CD4-positive, alpha-beta memory T cell (primary cell): Measurements from ENCODE around the gene CRYGN. TPM values are rescaled to one million over a fixed set of nuclear protein-coding genes. Genes with fewer than 3 reads are reported as not detected.

Experiments
- CTCF ChIA-PET: fragments of 350-600 bp; sonication (Branson Sonifier 250); formaldehyde crosslinking; loops from one replicate; lab custom pipeline; 2021; ENCODE audit warnings: inconsistent platforms; ENCODE audit not compliant: partially characterized antibody; lab: Charles Lee
- POLR2A ChIA-PET: fragments of 350-600 bp; sonication (Branson Sonifier 250); formaldehyde crosslinking; loops from one replicate; lab custom pipeline; 2021; ENCODE audit not compliant: partially characterized antibody; lab: Charles Lee
- DNase-seq, 5 donors: peaks; one replicate each; pipeline versions ENCODE4 v3.0.0 to v3.0.0-alpha.2; 2020 to 2022; ENCODE audit warnings: mixed read lengths in 1 of 5
- H3K27ac ChIP-seq: one replicate; pipeline ENCODE4 v1.7.0; 2013; ENCODE audit warnings: low read depth, low read length
- H3K27me3 ChIP-seq: 2 replicates; pipeline ENCODE4 v1.7.0; 2013; ENCODE audit warnings: mild to moderate bottlenecking, low read length, moderate library complexity; ENCODE audit not compliant: insufficient read depth
- H3K36me3 ChIP-seq: 2 replicates; pipeline ENCODE4 v1.7.0; 2013; ENCODE audit warnings: mild to moderate bottlenecking, low read length, moderate library complexity; ENCODE audit not compliant: insufficient read depth
- H3K4me1 ChIP-seq: 2 replicates; pipeline ENCODE4 v1.7.0; 2013; ENCODE audit warnings: mild to moderate bottlenecking, low read length, moderate library complexity; ENCODE audit not compliant: insufficient read depth
- H3K4me3 ChIP-seq, 2 donors: one replicate each; pipeline ENCODE4 v1.7.0; 2013; ENCODE audit warnings: low read length in 2 of 2, mild to moderate bottlenecking in 1 of 2
- H3K9me3 ChIP-seq, 2 donors: one replicate each; pipeline ENCODE4 v1.7.0; 2013; ENCODE audit warnings: low read length in 2 of 2, control low read depth in 1 of 2; ENCODE audit not compliant: control insufficient read depth in 1 of 2
- H3K27ac Mint-ChIP-seq, 7 donors: one replicate each; pipeline ENCODE4 v1.8.0; 2020 to 2021; ENCODE audit warnings: mixed read lengths in 7 of 7, mild to moderate bottlenecking in 6 of 7, inconsistent platforms in 3 of 7, moderate library complexity in 3 of 7
- H3K27me3 Mint-ChIP-seq, 2 donors: one replicate each; pipeline ENCODE4 v1.8.0; 2020 to 2021; ENCODE audit warnings: mixed read lengths in 2 of 2
- H3K36me3 Mint-ChIP-seq, 2 donors: one replicate each; pipeline ENCODE4 v1.8.0; 2020 to 2021; ENCODE audit warnings: mixed read lengths in 2 of 2, inconsistent platforms in 1 of 2, mild to moderate bottlenecking in 1 of 2
- H3K4me1 Mint-ChIP-seq, 4 donors: one replicate each; pipeline ENCODE4 v1.8.0; 2020 to 2021; ENCODE audit warnings: mixed read lengths in 4 of 4, mild to moderate bottlenecking in 1 of 4
- H3K4me3 Mint-ChIP-seq, 8 donors: one replicate each; pipeline ENCODE4 v1.8.0; 2020 to 2021; ENCODE audit warnings: mixed read lengths in 8 of 8, mild to moderate bottlenecking in 7 of 8, moderate library complexity in 6 of 8, inconsistent platforms in 3 of 8
- H3K9me3 Mint-ChIP-seq, 8 donors: one replicate each; pipeline ENCODE4 v1.8.0; 2020 to 2021; ENCODE audit warnings: mixed read lengths in 8 of 8, mild to moderate bottlenecking in 5 of 8, inconsistent platforms in 3 of 8, moderate library complexity in 1 of 8
- intact Hi-C: fragments of 100-400 bp; cut with micrococcal nuclease; formaldehyde crosslinking; loops from one replicate; pipeline ENCODE4 v1.15.1; 2023
- polyA plus RNA-seq, 2 donors: library from polyadenylated mRNA; unstranded; fragments of 300-500 nt; fragmentation: Illumina TruSeq; gene quantifications; one replicate each; pipeline ENCODE4 v1.2.3, GENCODE V29; 2021
- total RNA-seq, 2 experiments: library from RNA; stranded (reverse); gene quantifications; one replicate each; pipeline ENCODE4 v1.2.3, GENCODE V29; 2021

CRYGN gene
- total and polyA plus RNA-seq, 4 experiments from 2014 or later: 1.9 TPM; not detected in 3

DNA sequence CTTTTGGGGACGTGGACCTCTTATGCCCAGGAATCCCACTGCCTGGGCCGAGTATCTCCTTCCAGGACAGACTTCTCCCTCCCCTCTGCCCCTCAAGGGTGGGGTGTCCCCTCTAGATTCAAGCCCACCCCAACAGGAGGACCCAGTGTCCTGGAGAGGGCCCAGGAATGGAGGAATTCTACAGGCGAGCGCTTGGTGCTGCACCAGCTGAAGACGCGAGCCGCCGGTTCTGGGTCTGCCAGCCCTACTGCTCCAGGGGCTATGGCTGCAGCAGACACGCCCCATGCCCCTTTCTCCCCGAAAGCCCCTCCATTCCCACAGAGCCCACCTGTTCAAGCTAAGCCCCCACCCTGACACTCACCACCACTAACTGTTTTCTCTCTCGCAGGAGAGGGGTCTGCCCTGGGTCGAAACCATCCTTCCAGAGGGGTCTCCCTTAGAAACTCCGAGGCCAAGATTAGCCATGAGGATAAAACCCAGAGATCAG is 8.6 kb downstream of the CRYGN start:
- CTCF ChIA-PET: interaction anchor here (0.8 to 3.1 kb wide), 3 partner anchors 17 to 116 kb away, joined by 3 to 27 read pairs (median 26); no protein-coding TSS in a partner anchor
- intact Hi-C loops: loop anchor here (5.0 kb wide), 2 partner anchors 49 to 79 kb away; no protein-coding TSS in a partner anchor

GRCh38 chr7:151430391-151431205 is 9.3 kb downstream of the CRYGN start:
- DNase-seq: no peak
- peaks cover 80% of the 10 kb centered on the region for H3K4me1 ChIP-seq
- no peak overlapping the region for H3K27ac ChIP-seq
- H3K36me3 ChIP-seq: no peaks in the 10 kb centered on the region
- H3K4me3 ChIP-seq: peak overlapping the region in 1 of 2 donors; percentile 10
- H3K9me3 ChIP-seq: no peaks in the 10 kb centered on the region
- intact Hi-C loops: loop anchor here (1.0 to 5.0 kb wide), 3 partner anchors 18 to 78 kb away; no protein-coding TSS in a partner anchor
- Mint-ChIP-seq H3K27me3 (no peaks in the 10 kb centered on the region), H3K36me3 (no peaks in the 10 kb centered on the region), H3K4me3 (peak overlapping the region in 6 of 8 donors; percentile 3 to 86 (median 79)), H3K4me1 (peaks cover 40 to 78% (median 59%) of the 10 kb centered on the region in 4 donors), H3K9me3 (no peaks in the 10 kb centered on the region), H3K27ac (peak overlapping the region; percentile 60 to 98 (median 94))
- POLR2A ChIA-PET: interaction anchor here (0.6 to 4.2 kb wide), 15 partner anchors 10 to 201 kb away, joined by 3 to 22 read pairs (median 4); partner anchors contain the start of genes CRYGN, NUB1 and WDR86
- CTCF ChIA-PET: interaction anchor here (0.7 to 2.1 kb wide), 9 partner anchors 15 to 115 kb away, joined by 3 to 27 read pairs (median 4); partner anchors contain the start of gene WDR86
- H3K27me3 ChIP-seq: no peaks in the 10 kb centered on the region

More for the DNA sequence above, 8.6 kb downstream of the CRYGN start:
- Histone ChIP-seq H3K36me3 (no peaks in the 10 kb centered on the region), H3K27ac (peak overlapping the region; percentile 2), H3K27me3 (no peaks in the 10 kb centered on the region), H3K4me1 (peaks cover 79% of the 10 kb centered on the region), H3K4me3 (no peak overlapping the region), H3K9me3 (no peaks in the 10 kb centered on the region)
- peak overlapping the region in 3 of 8 donors; percentile 9 to 56 (median 20) for H3K4me3 Mint-ChIP-seq
- no peaks in the 10 kb centered on the region for H3K9me3 Mint-ChIP-seq
- H3K4me1 Mint-ChIP-seq: peaks cover 40 to 77% (median 59%) of the 10 kb centered on the region in 4 donors
- peak overlapping the region in 6 of 7 donors; percentile 32 to 91 (median 70) for H3K27ac Mint-ChIP-seq
- DNase-seq: no peak
- POLR2A ChIA-PET: interaction anchor here (4.2 kb wide), 1 partner anchor 17 kb away, joined by 21 read pairs; no protein-coding TSS in a partner anchor
- H3K36me3 Mint-ChIP-seq: no peaks in the 10 kb centered on the region
- no peaks in the 10 kb centered on the region for H3K27me3 Mint-ChIP-seq

DNA sequence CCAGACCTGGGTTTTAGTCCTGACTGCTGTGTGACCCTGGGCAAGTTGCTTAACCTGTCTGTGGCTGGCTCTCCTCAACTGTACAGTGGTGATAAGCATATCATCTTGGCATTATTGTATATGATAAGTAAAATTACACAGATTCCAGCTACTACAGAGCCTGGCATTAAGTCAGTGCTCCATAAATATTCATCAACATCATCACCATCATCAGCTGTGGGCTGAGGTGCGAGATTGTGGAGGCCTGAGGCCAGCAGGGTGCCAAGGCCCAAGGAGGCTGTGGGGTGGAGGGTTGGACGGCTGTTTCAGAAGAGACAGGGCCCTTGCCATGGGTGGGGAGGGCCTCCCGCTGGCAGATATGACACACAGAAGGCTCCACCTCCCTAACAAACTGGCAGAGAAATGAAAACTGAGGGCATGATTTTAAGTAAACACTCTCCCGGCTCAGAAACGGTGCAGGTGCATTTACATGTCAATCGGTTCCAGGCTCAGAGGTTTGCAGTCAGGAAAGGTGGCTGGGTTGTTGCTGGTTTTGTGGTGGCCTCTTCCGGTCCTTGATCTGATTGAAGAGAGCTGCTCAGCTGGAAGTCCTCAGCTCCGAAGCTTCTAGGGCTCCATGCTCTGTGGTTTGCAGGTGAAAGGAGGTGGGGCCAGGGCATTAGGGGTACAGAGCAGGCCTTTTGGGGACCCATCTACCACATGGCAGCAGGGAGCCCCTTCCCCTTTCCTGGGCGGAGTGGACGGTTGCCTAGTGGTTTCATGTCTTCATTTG is 10.2 kb downstream of the CRYGN start:
- H3K27me3 Mint-ChIP-seq: no peaks in the 10 kb centered on the region
- H3K4me1 Mint-ChIP-seq: peaks cover 40 to 76% (median 57%) of the 10 kb centered on the region in 4 donors
- peak overlapping the region; percentile 41 to 86 (median 74) for H3K4me3 Mint-ChIP-seq
- no peaks in the 10 kb centered on the region for H3K36me3 ChIP-seq
- H3K9me3 Mint-ChIP-seq: no peaks in the 10 kb centered on the region
- peaks cover 80% of the 10 kb centered on the region for H3K4me1 ChIP-seq
- H3K36me3 Mint-ChIP-seq: no peaks in the 10 kb centered on the region
- no peaks in the 10 kb centered on the region for H3K9me3 ChIP-seq
- H3K27ac ChIP-seq: peak overlapping the region; percentile 48
- intact Hi-C loops: loop anchor here (1.0 to 5.0 kb wide), 5 partner anchors 19 to 77 kb away; no protein-coding TSS in a partner anchor
- DNase-seq: peak; percentile 82 to 88 (median 87)
- no peaks in the 10 kb centered on the region for H3K27me3 ChIP-seq
- H3K27ac Mint-ChIP-seq: peak overlapping the region; percentile 91 to 98 (median 96)
- ChIA-PET CTCF (interaction anchor here (0.7 to 2.1 kb wide), 7 partner anchors 16 to 77 kb away, joined by 3 to 27 read pairs (median 5); partner anchors contain the start of gene WDR86), POLR2A (interaction anchor here (0.6 to 4.2 kb wide), 15 partner anchors 11 to 202 kb away, joined by 3 to 22 read pairs (median 4); partner anchors contain the start of genes CRYGN, NUB1 and WDR86)
- peak overlapping the region in 1 of 2 donors; percentile 15 for H3K4me3 ChIP-seq

DNA sequence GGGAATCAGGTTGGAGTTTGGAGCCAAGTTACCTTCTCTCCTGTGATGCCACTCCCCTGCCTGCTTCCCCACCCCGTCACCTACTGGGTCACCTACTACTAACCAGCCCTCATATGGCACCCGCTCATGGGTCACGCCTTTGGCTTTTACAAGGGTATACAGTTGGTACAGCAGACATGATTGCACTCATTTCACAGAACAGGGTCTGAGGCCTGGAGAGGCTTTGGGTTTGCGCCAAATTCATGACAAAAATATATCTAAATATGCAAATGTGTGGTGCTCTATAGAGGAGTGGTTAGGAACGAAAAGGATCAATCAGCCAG is 10.7 kb downstream of the CRYGN start:
- peaks cover 79% of the 10 kb centered on the region for H3K4me1 ChIP-seq
- Mint-ChIP-seq H3K27ac (peak overlapping the region; percentile 91 to 98 (median 96)), H3K36me3 (no peaks in the 10 kb centered on the region), H3K4me3 (peak overlapping the region; percentile 41 to 86 (median 74)), H3K27me3 (no peaks in the 10 kb centered on the region), H3K9me3 (no peaks in the 10 kb centered on the region), H3K4me1 (peaks cover 40 to 74% (median 54%) of the 10 kb centered on the region in 4 donors)
- H3K27me3 ChIP-seq: no peaks in the 10 kb centered on the region
- intact Hi-C loops: loop anchor here (1.0 kb wide), 2 partner anchors 20 to 61 kb away; no protein-coding TSS in a partner anchor
- POLR2A ChIA-PET: interaction anchor here (1.1 to 4.2 kb wide), 6 partner anchors 12 to 61 kb away, joined by 3 to 22 read pairs (median 15); partner anchors contain the start of genes CRYGN and WDR86
- no peaks in the 10 kb centered on the region for H3K9me3 ChIP-seq
- H3K27ac ChIP-seq: peak overlapping the region; percentile 48
- CTCF ChIA-PET: interaction anchor here (1.8 to 2.1 kb wide), 2 partner anchors 19 to 20 kb away, joined by 4 to 27 read pairs; partner anchors contain the start of gene WDR86
- H3K36me3 ChIP-seq: no peaks in the 10 kb centered on the region
- peak overlapping the region in 1 of 2 donors; percentile 15 for H3K4me3 ChIP-seq
- DNase-seq: no peak

DNA sequence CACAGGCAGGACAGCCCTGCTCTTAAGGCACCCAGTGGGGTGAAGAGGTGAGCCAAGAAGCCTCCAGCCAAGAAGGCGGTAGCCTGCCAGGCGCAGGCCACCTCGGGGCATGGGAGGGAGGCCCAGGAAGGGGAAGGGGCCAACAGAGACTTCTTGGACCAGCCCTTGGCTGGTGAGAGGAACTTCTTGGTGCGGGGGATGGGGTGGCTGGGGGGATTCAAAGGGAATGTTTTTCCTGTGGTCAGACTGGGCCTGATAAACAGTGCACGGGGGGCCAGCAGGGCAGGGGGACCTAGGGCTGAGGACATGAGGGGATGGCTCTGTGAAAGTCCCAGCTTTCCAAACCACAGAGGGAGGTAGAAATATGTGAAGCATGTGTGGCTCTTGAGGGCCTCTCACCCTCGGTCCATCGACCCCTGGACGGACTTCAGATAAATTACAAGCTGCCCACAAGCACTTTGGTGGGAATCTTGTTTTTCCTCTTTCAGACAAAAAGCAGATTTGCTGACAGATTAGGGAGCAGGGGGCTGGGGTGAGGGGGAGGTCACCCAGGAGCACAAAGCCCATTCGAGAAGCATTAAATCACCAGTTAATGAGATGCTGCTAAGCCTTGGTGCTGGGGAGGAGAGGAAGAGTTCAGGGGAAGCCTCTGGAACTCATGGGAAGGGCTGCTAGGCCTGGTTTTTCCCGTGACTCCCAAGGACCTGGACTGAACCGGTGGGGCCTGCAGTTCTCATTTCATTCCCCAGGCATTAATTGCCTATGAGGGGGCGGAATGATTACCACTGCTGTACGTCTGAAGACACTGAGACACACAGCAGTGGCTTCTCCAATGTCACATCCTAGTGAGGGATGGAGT is 11.3 kb downstream of the CRYGN start:
- ChIA-PET CTCF (interaction anchor here (1.3 to 2.1 kb wide), 2 partner anchors 20 to 114 kb away, joined by 3 to 27 read pairs; no protein-coding TSS in a partner anchor), POLR2A (interaction anchor here (0.6 to 4.2 kb wide), 5 partner anchors 19 to 60 kb away, joined by 3 to 21 read pairs (median 10); partner anchors contain the start of gene WDR86)
- Mint-ChIP-seq H3K27ac (peak overlapping the region; percentile 91 to 98 (median 94)), H3K4me3 (peak overlapping the region in 6 of 8 donors; percentile 40 to 84 (median 78)), H3K27me3 (no peaks in the 10 kb centered on the region), H3K4me1 (peaks cover 40 to 70% (median 54%) of the 10 kb centered on the region in 4 donors), H3K9me3 (no peaks in the 10 kb centered on the region), H3K36me3 (no peaks in the 10 kb centered on the region)
- no peaks in the 10 kb centered on the region for H3K9me3 ChIP-seq
- no peak for DNase-seq
- peak overlapping the region; percentile 48 for H3K27ac ChIP-seq
- H3K4me3 ChIP-seq: no peak overlapping the region
- H3K27me3 ChIP-seq: no peaks in the 10 kb centered on the region
- intact Hi-C loops: loop anchor here (1.0 kb wide), 2 partner anchors 19 to 60 kb away; no protein-coding TSS in a partner anchor
- H3K4me1 ChIP-seq: peaks cover 73% of the 10 kb centered on the region
- no peaks in the 10 kb centered on the region for H3K36me3 ChIP-seq
